PC-3 (cell line): ENCODE data around the gene KLF4.

Experiments
- EZH2 ChIP-seq: fragments of 300-600 bp; sonication (generic); IDR thresholded peaks from one replicate; pipeline ENCODE4 v1.6.1; 2017; ENCODE audit warnings: antibody characterized with exemption, mild to moderate bottlenecking, low read length; ENCODE audit not compliant: unreplicated experiment
- EZH2phosphoT487 ChIP-seq: fragments of 300-600 bp; sonication (generic); IDR thresholded peaks from 2 replicates; pipeline ENCODE4 v1.6.1; 2018; ENCODE audit warnings: mild to moderate bottlenecking, antibody characterized with exemption, low read length, borderline replicate concordance
- TF ChIP-seq, protein P1 (sequence below): fragments of 300-600 bp; sonication (generic); conservative IDR thresholded peaks from 2 replicates; pipeline ENCODE4 v1.5.1; 2017; ENCODE audit warnings: antibody characterized with exemption, low read depth, mild to moderate bottlenecking, low read length

- TF ChIP-seq, protein P1, sequence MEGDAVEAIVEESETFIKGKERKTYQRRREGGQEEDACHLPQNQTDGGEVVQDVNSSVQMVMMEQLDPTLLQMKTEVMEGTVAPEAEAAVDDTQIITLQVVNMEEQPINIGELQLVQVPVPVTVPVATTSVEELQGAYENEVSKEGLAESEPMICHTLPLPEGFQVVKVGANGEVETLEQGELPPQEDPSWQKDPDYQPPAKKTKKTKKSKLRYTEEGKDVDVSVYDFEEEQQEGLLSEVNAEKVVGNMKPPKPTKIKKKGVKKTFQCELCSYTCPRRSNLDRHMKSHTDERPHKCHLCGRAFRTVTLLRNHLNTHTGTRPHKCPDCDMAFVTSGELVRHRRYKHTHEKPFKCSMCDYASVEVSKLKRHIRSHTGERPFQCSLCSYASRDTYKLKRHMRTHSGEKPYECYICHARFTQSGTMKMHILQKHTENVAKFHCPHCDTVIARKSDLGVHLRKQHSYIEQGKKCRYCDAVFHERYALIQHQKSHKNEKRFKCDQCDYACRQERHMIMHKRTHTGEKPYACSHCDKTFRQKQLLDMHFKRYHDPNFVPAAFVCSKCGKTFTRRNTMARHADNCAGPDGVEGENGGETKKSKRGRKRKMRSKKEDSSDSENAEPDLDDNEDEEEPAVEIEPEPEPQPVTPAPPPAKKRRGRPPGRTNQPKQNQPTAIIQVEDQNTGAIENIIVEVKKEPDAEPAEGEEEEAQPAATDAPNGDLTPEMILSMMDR: no peak
- TF ChIP-seq EZH2: no peak
- no peak for TF ChIP-seq EZH2phosphoT487
These were observed 22.7 kb downstream of the KLF4 start for GRCh38 chr9:107466826-107467225.
